Measurements from ENCODE around the gene HSD17B14.

GRCh38 chr19:48859711-48860572 is 23.7 kb upstream of the HSD17B14 start:
- TF ChIP-seq DZIP1 (CRISPR knock-in tag; IDR thresholded peaks at IDR 0.05) (no peak), ZNF282 (IDR thresholded peaks at IDR 0.05; ENCODE audit: partially characterized antibody) (no peak), ETV6 (CRISPR knock-in tag; conservative IDR thresholded peaks at IDR 0.05) (no peak), NR2F2 (IDR thresholded peaks at IDR 0.05; ENCODE audit: borderline replicate concordance, low read depth) (no peak), MTA3 (CRISPR knock-in tag; IDR thresholded peaks at IDR 0.05) (no peak), ZNF274 (CRISPR knock-in tag; IDR thresholded peaks at IDR 0.05) (no peak), BHLHE40 (IDR thresholded peaks at IDR 0.05; ENCODE audit: low read length) (no peak), ZNF451 (CRISPR knock-in tag; IDR thresholded peaks at IDR 0.05) (no peak), POLR2A (IDR thresholded peaks at IDR 0.05; ENCODE audit: insufficient read depth in 1 of 2, low read depth in 2 of 2, low read length in 2 of 2) (no peak), CBX2 (IDR thresholded peaks at IDR 0.05; ENCODE audit: low read depth, low read length) (no peak), CBX2 (CRISPR knock-in tag; IDR thresholded peaks at IDR 0.05; ENCODE audit: low read depth) (no peak), ZUFSP (CRISPR knock-in tag; IDR thresholded peaks at IDR 0.05; ENCODE audit: borderline replicate concordance) (no peak)
- TF ChIP-seq, protein P1, sequence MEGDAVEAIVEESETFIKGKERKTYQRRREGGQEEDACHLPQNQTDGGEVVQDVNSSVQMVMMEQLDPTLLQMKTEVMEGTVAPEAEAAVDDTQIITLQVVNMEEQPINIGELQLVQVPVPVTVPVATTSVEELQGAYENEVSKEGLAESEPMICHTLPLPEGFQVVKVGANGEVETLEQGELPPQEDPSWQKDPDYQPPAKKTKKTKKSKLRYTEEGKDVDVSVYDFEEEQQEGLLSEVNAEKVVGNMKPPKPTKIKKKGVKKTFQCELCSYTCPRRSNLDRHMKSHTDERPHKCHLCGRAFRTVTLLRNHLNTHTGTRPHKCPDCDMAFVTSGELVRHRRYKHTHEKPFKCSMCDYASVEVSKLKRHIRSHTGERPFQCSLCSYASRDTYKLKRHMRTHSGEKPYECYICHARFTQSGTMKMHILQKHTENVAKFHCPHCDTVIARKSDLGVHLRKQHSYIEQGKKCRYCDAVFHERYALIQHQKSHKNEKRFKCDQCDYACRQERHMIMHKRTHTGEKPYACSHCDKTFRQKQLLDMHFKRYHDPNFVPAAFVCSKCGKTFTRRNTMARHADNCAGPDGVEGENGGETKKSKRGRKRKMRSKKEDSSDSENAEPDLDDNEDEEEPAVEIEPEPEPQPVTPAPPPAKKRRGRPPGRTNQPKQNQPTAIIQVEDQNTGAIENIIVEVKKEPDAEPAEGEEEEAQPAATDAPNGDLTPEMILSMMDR (CRISPR knock-in tag; IDR thresholded peaks at IDR 0.05) = no peak

All from HepG2 (cell line).